GM12801 (cell line): ENCODE results near the gene UBN2.

ENCODE experiments used
- CTCF ChIP-seq: IDR thresholded peaks from one replicate; pipeline ENCODE4 v1.5.1; 2011; ENCODE audit warnings: control low read depth; ENCODE audit not compliant: insufficient read length; ENCODE audit errors: extremely low read depth

UBN2 gene

DNA sequence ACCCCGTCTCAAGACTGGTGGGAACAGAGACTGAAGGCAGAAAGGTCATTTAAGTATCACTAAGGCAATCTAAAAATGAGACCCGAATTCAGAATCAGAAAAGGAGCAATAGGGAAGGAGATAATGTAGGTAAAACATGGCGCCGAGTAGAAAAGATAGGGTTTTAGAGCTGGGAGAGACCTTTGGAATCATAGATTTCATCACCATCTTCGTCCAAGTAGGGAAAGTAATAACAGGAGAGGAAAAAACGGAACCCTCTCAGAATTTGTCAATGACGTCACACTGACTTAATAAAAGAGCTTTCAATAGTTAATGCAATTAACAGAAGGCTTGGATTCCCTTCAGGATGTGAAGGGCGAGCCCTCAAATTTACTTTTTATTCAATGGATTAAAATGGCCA is 1.0 kb upstream of the UBN2 start:
- TF ChIP-seq CTCF: no peak

GRCh38 chr7:139230484-139230773 is 608 bp upstream of the UBN2 start:
- TF ChIP-seq CTCF: no peak

DNA sequence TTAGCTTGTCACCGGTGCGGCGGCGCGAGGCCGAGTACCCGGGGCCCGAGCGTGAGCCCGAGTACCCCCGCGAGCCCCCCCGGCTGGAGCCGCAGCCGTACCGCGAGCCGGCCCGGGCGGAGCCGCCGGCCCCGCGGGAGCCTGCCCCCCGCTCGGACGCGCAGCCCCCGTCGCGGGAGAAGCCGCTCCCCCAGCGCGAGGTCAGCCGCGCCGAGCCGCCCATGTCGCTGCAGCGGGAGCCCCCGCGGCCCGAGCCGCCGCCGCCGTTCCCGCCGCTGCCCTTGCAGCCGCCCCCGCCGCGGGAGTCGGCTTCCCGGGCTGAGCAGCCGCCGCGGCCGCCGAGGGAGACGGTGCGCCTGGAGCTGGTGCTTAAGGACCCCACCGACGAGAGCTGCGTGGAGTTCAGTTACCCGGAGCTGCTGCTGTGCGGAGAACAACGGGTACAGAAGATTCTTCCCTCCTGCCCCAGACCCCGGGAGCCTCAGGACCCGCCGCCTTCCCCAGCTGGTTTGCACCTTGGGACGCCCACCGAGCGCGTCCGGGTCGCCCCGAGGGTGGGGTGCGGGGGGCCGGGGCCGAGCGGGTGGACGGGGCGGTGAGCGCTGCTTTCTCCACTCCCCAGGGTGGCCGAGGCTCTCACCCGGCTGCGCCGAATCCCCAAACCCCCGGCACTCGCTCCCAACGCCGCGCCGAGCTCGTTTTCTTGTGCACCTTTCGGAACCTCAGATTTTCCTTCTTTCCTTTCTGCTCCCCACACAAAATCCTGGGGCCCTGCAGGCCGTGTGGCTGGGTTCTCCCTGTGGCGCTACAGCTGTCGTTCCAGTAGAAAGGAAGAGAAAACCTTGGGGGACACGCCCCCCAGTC is 708 bp downstream of the UBN2 start:
- TF ChIP-seq CTCF: no peak

- TF ChIP-seq CTCF: no peak
Observed at GRCh38 chr7:139232377-139232717, 1.3 kb downstream of the UBN2 start.

DNA sequence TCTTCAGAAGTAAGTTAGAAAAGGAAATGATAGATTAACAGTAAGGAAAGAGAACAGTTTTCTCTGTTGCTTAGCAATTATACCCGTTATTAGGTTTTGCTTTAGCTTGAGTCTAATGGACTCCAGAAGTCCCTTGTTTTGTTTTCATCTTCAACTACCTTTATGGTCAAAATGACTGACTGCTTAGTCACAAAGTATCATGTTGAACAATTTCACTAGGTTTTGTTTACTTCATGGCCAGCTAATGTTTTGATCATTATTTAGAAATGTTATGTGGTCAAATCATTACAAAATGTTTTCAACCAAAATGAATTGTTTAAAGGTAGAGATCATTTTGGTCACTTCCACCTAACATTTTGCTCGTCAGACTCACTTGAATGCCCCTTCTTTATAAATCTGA is 1.9 kb downstream of the UBN2 start:
- TF ChIP-seq CTCF: no peak

GRCh38 chr7:139241258-139241657 is 10.2 kb downstream of the UBN2 start:
- TF ChIP-seq CTCF: no peak

DNA sequence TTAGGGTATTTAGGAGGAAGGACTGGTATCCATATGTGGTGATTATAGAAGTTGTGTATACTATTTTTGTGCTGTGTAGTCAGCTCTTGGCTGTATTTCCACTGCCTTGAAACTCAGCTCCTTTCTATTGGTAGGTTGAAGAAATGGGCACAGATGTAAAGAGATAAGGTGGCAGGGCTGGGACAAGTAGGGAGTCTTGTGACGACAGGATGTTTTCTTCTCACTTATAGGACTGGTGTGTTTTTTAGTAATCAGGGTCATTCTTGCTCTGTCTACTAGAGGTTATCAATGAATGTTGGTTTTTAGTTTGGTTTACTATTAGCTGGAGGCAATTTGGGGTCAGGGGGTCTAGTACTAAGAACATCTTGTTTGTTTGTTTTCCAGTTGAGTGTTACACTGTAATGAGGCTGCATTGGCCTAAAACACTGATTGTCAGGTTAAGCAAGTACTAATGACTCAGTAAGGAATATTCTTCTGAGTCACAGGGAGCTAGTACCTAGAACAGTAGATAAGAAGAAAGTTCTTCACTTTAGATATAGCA is 11.8 kb downstream of the UBN2 start:
- TF ChIP-seq CTCF: no peak
